Progenitor cell of endocrine pancreas (in vitro differentiated cells): Measurements from ENCODE around the gene ARHGEF28. TPM values are rescaled to one million over a fixed set of nuclear protein-coding genes. Genes with fewer than 3 reads are reported as not detected.

Experiments
- DNase-seq: peaks from one replicate; pipeline ENCODE4 v3.0.0; 2021; ENCODE audit warnings: low spot score; ENCODE audit not compliant: unreplicated experiment
- H3K27ac Mint-ChIP-seq: 2 replicates; pipeline ENCODE4 v1.8.0; 2021; ENCODE audit warnings: mild to moderate bottlenecking, moderate library complexity, mixed read lengths
- H3K27me3 Mint-ChIP-seq: 2 replicates; pipeline ENCODE4 v1.8.0; 2021; ENCODE audit warnings: mixed read lengths
- H3K36me3 Mint-ChIP-seq: 2 replicates; pipeline ENCODE4 v1.8.0; 2022; ENCODE audit warnings: mixed read lengths; ENCODE audit not compliant: insufficient read depth
- H3K4me1 Mint-ChIP-seq: 2 replicates; pipeline ENCODE4 v1.8.0; 2021; ENCODE audit warnings: low read depth, mixed read lengths
- H3K4me3 Mint-ChIP-seq: 2 replicates; pipeline ENCODE4 v1.8.0; 2021; ENCODE audit warnings: low read depth, mild to moderate bottlenecking, moderate library complexity, mixed read lengths
- H3K9me3 Mint-ChIP-seq: 2 replicates; pipeline ENCODE4 v1.8.0; 2021; ENCODE audit warnings: low read depth, mixed read lengths
- total RNA-seq: library from RNA; stranded (reverse); gene quantifications from 2 replicates; pipeline ENCODE4 v1.2.1, GENCODE V29; 2021
- TF ChIP-seq, protein P1 (sequence below): fragments of 200-600 bp; sonication (generic); IDR thresholded peaks from one replicate; pipeline ENCODE4 v1.5.0; 2021; ENCODE audit warnings: antibody characterized with exemption, mild to moderate bottlenecking; ENCODE audit not compliant: unreplicated experiment

Gene ARHGEF28
- total RNA-seq, 1 donor from 2014 or later, result 15.0 TPM

DNA sequence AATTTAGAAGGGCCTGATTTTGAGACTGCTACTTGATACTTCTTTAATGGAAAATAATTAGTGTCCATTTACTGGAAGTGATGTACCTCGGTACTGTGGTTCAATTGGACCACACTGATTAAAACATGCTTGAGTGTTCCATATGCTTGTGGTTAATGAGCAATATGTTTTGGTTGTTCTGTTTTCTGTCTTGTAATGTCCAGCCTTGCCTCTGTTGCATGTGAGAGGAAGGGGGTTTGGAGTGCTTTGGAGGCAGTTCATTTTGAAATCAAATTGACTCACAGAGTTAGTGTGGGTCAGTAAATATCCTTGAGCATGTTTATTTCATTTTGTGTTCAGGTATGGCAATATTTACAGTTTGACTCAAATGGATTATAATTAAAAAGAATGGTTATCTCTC, 334.4 kb downstream of the ARHGEF28 start:
- peaks cover 4% of the 10 kb centered on the region for H3K27me3 Mint-ChIP-seq
- H3K36me3 Mint-ChIP-seq, result no peaks in the 10 kb centered on the region
- H3K4me1 Mint-ChIP-seq, result no peaks in the 10 kb centered on the region
- H3K4me3 Mint-ChIP-seq, result no peak overlapping the region
- H3K27ac Mint-ChIP-seq, result no peak overlapping the region
- TF ChIP-seq, protein P1, sequence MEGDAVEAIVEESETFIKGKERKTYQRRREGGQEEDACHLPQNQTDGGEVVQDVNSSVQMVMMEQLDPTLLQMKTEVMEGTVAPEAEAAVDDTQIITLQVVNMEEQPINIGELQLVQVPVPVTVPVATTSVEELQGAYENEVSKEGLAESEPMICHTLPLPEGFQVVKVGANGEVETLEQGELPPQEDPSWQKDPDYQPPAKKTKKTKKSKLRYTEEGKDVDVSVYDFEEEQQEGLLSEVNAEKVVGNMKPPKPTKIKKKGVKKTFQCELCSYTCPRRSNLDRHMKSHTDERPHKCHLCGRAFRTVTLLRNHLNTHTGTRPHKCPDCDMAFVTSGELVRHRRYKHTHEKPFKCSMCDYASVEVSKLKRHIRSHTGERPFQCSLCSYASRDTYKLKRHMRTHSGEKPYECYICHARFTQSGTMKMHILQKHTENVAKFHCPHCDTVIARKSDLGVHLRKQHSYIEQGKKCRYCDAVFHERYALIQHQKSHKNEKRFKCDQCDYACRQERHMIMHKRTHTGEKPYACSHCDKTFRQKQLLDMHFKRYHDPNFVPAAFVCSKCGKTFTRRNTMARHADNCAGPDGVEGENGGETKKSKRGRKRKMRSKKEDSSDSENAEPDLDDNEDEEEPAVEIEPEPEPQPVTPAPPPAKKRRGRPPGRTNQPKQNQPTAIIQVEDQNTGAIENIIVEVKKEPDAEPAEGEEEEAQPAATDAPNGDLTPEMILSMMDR, result no peak
- no peaks in the 10 kb centered on the region for H3K9me3 Mint-ChIP-seq
- DNase-seq, result no peak

DNA sequence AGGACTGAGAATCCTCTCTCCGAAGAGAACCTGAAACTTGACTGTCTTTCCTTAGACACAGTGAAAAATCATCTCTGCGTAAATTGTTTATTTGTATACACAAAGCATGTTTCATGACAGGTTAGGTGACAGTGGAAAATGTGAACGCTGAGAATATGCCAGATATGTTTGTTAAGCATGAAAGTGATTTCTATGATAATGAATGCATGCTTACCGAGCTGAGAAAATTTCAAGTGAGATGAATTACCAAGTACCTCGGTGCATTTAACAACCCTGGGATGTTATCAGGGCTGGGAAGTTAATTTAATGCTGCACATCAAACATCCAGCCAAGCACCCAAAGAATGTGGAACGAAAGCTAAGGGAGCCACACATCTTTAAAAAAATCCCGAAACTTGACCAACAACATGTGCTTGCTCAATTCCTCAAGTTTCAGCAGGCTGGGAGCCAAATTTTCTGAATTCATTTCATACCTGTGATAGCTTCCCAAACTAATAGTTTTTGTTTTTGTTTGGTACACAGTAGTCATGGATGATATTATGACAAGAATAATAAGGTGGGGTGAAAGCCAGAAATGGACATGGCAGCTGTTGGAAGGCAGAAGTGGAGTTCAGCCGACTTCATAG, 336.9 kb downstream of the ARHGEF28 start:
- H3K27ac Mint-ChIP-seq, result no peak overlapping the region
- H3K4me3 Mint-ChIP-seq, result no peak overlapping the region
- H3K27me3 Mint-ChIP-seq, result peaks cover 7% of the 10 kb centered on the region
- no peaks in the 10 kb centered on the region for H3K4me1 Mint-ChIP-seq
- H3K9me3 Mint-ChIP-seq, result no peaks in the 10 kb centered on the region
- no peaks in the 10 kb centered on the region for H3K36me3 Mint-ChIP-seq
- TF ChIP-seq, protein P1, result no peak
- DNase-seq, result no peak

DNA sequence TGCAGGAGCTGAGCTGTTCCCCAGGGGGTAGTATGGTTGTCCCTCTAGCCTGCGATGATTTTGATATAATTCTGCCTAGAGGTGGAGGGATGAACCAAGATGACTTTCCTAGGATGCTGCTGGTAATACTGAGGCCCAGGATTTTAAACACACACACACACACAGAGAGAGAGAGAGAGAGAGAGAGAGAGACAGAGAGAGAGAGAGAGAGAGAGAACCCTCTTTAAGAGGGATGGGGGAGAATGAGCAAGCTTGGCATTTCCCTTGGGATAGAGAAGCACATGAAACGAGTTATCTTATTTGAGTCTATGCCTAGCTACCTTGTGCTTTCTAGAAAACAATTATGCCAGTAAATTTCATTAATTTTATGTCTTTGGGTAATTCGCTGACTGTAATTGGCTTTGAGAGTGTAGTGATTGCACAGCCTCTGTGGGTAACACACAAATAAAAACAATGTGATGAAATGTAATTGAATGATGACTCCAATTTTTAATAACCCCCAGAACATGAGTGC, 338.4 kb downstream of the ARHGEF28 start:
- Mint-ChIP-seq H3K9me3 (no peaks in the 10 kb centered on the region), H3K27ac (no peak overlapping the region)

DNA sequence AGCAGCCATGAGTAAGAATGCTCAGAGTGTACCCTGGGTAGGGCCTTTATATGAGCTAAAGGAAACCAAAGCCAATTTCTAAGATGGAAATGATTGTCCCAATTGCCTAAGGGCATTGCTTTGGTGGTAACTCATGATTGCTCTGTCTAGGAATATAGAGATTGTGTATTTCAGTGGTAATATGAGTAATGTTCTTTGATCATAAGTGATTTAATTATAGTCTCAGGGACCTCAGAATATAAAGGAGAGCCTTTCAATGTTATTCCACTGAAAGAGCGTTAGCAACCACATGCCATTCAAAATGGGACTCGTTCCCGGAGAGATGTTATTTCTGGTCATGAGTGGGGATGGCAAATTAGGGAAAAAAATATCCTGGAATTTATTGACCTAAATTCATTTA, 340.5 kb downstream of the ARHGEF28 start:
- Mint-ChIP-seq H3K36me3 (no peaks in the 10 kb centered on the region), H3K4me3 (no peak overlapping the region), H3K9me3 (no peaks in the 10 kb centered on the region), H3K4me1 (peaks cover 5% of the 10 kb centered on the region), H3K27me3 (peaks cover 11% of the 10 kb centered on the region), H3K27ac (no peak overlapping the region)
- TF ChIP-seq, protein P1, result no peak
- DNase-seq, result no peak

More for the DNA sequence above, 338.4 kb downstream of the ARHGEF28 start:
- H3K36me3 Mint-ChIP-seq, result no peaks in the 10 kb centered on the region
- H3K4me3 Mint-ChIP-seq, result no peak overlapping the region
- DNase-seq, result no peak
- TF ChIP-seq, protein P1, result no peak
- peaks cover 7% of the 10 kb centered on the region for H3K27me3 Mint-ChIP-seq
- H3K4me1 Mint-ChIP-seq, result peaks cover 3% of the 10 kb centered on the region

DNA sequence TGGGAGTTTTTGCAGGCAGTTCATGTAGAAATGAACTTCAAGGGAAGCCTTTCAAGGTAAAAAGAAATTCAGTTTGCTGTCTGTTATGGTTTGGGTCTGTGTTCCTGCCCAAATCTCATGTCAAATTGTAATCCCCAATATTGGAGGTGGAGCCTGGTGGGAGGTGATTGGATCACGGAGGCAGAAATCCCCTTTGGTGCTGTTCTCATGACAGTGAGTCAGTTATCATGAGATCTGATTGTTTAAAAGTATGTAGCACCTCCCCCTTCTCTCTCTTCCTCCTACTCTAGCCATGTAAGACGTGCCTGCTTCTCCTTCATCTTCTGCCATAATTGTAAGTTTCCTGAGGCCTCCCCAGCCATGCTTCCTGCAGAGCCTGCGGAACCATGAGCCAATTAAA, 341.4 kb downstream of the ARHGEF28 start:
- no peaks in the 10 kb centered on the region for H3K36me3 Mint-ChIP-seq
- no peak for DNase-seq
- no peak overlapping the region for H3K4me3 Mint-ChIP-seq
- H3K4me1 Mint-ChIP-seq, result peaks cover 5% of the 10 kb centered on the region
- no peak overlapping the region for H3K27ac Mint-ChIP-seq
- peaks cover 11% of the 10 kb centered on the region for H3K27me3 Mint-ChIP-seq
- TF ChIP-seq, protein P1, result no peak
- no peaks in the 10 kb centered on the region for H3K9me3 Mint-ChIP-seq
